Ramos (cell line): ENCODE data around the gene EIF2B2.

ENCODE experiments used
- in situ Hi-C: fragments of 300-500 bp; cut with MboI; formaldehyde crosslinking; loops from one replicate; pipeline ENCODE4 v1.14.3; 2022; ENCODE audit warnings: low sequenced_read_pairs; ENCODE audit not compliant: unreplicated experiment

The EIF2B2 gene

DNA sequence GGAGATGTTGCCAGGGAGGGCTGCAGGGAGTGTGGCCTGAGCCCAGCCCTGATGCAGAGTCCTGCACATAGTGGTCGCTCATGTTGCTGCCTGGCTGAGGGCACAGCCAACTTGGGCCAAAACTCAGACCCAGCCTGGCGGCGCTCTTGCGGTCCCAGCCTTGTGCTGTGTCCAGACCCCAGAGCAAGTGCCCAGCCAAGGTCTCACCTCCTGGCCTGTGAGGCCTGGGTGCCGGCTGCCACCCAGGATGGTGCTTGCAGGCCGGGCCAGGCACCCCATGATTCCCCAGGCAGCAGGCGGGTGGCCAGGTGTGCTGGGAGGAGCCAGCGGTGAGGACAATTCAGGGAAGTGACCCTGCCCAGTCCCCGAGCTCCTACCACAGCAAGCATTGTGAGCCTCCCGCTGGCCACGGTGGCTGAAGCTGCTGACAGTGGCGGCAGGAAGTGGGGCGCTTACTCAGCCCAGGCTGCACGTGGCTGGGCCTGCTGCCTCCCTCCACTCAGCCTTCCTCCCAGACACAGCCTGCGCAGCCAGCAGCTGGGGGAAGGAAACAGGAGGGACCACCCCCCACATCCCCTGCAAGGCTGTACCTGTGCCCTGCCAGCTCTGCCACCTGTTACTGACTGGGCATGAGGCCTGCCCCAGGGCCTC is 29.6 kb upstream of the EIF2B2 start:
- in situ Hi-C loops, result no loop called here

DNA sequence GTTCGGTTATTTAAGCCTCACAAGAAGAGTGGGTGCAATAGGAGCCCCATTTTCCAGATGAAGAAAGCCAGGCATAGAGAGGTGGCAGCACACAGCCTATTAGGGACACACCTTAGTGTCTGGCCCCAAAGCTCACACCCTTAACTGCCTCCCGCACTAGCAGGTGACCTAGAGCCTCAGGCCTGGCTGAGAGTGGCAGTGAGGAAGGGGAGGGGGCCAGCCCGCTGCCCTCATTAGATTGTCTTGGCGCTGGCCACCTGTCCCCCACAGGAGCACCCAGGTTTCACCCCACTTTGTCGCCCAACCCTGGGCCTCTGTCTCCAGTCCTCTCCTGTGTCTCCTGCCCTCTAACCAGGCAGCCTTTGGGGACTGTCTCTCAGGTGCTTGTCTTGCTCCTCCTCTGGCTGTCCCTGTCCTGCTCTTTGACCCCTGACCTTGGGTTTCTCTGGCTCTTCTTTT is 28.8 kb upstream of the EIF2B2 start:
- in situ Hi-C loops, result no loop called here

DNA sequence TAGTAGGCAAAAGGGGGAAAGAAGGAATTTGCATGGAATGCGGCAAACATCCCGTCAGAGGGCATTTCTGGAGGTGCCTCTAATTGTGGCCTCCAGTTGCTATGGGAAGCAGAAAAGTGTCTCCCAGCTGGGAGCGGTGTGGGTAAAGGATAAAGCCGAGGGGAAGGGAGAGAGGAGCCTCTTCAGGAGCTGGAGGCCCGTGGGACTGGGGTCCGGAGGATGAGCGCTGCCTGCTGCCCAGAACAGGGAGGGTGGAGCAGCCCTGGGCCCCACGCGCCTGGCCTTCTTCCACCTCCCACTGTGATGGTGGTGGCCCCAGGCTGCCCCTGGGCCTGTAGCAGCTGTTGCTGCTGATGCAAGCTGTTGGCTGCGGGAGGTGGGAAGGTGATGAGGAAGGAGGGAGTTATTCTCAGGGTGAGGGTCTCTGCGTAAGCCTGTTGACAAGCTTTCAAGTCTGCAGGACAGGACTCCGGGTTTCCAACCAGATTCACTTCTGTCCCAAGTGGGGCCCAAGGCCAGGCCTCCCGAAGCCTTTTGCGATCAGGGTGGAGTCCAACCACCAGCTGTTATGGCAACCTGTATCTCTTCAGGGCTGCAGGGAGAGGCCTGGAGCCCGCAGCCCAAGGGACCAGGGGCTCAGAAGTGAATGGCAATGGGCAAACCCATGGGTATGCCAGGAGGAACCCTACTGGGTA is 28.2 kb upstream of the EIF2B2 start:
- in situ Hi-C loops, result no loop called here

DNA sequence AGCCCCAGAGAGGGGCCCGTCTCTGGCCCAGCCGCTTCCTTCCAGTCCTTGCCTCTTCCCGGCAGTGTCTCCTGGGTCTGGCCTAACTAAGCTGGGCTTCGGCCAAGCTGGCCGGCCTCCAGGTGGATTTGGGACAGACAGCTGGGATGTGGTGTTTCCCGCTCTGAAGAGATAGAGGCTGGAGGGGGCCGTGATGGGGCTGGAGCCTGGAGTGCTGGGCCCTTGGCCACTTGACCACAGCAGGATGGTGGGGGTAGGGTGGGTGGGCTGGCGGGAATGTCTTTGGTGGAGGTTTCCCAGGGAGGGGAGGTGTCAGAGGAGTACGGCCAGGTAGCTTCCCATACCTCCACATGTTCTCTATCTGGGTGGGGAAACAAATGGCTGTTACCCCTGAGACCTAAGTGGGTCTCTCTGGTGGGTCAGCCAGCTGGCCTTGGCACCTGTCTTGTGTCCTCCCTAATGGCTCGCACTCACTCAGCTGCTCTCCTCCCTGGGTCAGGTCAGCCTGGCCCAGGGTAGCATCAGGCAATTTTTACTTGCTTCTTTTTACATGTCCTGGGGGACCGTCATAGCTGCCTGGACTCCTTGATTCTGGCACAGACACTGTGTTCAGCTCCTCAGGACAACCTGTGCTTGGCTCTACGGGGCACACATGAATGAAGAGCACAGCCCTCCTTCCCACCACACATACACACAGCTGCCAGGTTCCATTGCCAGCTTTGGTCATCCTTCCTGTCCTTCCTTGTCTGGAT is 27.5 kb upstream of the EIF2B2 start:
- in situ Hi-C loops, result no loop called here

DNA sequence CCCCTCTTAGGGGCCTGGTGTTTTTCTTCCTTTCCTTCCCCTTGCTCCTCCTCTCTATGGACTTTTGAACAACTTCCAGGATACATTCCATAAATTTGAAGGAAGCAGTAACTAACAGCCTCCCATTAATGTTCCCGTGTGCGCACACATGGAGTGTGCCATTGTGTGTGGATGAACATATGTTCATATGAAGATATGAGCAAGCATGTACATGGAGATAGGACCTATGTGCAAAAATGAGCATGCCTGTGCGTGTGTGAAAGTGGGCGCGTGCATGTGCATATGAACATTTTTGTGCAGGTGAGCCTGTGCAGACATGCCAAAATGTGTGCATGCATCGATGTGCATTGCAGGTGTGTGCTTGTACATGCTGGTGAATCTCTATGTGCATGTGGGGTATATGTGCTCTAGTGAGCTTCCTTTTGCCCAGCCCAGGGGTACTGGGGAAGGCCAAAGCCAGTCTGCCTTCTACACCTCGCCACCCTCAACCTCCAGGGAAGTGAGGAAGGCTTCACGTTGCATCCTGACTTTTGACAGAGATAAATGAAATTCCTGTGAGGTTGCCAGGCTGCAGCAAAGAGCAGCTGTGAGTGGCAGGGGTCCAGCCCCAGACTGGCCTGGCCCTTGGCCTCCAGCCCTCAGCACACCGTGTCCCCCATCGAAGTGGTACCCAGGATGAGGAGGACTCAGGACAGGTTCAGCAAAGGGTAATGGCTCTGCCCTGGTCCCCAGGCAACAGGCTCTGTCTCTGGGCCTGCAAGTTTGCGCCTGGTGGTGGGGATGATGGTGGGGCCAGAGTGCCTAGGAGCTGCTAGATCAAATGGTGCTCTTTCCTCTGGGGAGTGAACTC is 26.2 kb upstream of the EIF2B2 start:
- in situ Hi-C loops, result no loop called here

DNA sequence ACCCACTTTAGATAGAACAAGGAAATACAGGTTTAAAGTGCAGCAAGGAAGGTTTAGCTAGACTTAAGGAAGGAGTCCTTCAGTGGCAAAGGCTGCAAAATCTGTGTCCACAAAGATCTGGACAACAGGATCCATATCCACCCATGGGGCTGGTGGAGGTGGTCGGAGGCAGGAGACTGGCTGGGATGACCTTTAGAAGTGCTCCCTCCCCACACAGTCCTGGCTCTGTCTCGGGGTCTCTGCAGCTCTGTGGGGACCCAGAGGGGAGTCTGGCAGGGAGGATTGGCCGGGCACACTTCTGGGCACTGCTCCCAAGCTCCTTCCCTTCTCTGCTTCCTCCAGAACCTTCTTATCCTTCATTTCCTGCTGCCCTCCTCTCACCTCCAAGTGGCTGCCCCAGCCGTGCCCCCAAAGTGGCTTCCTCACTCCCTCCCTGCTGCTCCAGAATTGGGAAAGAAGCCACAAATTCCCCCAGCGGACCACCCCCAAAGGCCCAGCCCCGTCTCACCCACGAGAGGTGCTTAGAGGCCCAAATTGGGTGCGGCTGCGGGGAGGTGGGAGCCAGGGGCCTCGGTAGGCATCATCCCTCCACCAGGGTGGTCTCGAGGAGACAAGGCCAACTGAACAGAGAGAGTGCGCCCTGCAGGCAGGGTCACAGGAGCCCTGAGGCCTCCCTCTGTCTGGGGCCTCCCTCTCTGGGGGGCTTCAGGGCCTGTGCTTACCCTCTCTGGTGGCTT is 25.4 kb upstream of the EIF2B2 start:
- in situ Hi-C loops, result no loop called here

DNA sequence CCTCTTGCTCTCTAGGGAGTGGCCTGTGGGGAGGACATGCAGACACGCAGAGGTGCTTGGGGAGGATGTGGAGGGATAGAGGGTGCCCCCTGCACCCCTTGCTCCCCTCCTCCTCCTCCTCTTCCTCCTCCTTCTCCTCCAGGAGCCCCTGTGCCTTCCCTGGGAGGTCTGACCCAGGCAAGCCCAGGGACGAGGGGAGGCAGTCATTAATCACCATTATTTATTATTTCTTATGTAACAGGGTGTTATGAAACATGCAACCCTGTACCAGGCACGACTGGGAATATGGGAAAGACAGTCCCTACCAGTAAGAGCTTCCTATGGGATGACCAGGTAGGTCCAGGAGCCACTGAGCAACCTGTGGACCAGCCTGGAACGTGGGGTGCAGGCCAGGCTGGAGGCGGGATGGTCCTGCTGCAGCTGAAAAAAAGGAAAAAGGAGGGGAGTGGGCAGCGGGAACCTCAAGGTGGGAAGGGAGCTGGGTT is 24.8 kb upstream of the EIF2B2 start:
- in situ Hi-C loops, result no loop called here

DNA sequence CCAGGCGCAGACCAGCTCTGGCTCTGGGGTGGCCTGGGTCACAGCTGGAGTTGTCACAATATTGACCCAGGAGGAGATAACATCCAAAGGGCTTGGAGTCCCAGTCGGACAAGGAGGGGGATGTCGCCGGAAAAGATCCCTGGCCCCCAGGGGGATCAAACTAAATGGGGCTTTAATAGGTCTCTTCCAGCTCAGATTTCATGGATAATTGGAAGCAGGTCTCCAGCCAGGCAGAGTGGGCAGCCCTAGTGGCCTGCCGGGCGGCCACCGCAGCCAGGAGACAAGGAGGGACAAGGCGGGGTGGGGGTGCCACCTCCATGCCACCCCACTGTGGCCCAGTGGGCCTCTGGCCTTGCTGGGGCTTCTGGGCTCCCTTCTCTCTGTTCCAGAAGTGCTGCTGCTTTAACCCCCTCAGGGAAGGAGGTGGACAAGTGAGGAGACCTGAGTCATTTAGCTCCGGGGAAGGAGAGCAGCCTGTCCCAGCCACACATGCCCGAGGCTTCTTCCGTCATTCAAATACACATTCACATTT is 24.2 kb upstream of the EIF2B2 start:
- in situ Hi-C loops, result no loop called here

DNA sequence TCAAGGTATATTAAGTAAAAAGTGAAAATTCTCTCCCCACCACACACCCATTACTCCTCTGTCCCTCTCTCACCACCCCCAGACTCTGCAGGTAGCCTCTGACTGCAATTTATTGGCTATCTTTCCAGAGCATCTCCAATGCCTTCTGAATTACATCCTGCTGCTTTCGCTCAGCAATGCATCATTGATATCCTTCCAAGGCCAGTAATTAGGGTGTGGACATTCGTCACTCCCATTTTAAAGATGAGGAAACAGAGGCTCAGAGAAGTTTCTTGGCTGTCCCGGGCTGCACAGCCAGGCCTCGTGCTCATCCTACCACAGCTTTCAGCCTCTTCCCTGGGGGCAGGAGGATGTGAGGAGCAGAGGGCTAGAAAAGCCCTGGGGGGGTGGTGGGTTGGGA is 23.7 kb upstream of the EIF2B2 start:
- in situ Hi-C loops, result no loop called here

DNA sequence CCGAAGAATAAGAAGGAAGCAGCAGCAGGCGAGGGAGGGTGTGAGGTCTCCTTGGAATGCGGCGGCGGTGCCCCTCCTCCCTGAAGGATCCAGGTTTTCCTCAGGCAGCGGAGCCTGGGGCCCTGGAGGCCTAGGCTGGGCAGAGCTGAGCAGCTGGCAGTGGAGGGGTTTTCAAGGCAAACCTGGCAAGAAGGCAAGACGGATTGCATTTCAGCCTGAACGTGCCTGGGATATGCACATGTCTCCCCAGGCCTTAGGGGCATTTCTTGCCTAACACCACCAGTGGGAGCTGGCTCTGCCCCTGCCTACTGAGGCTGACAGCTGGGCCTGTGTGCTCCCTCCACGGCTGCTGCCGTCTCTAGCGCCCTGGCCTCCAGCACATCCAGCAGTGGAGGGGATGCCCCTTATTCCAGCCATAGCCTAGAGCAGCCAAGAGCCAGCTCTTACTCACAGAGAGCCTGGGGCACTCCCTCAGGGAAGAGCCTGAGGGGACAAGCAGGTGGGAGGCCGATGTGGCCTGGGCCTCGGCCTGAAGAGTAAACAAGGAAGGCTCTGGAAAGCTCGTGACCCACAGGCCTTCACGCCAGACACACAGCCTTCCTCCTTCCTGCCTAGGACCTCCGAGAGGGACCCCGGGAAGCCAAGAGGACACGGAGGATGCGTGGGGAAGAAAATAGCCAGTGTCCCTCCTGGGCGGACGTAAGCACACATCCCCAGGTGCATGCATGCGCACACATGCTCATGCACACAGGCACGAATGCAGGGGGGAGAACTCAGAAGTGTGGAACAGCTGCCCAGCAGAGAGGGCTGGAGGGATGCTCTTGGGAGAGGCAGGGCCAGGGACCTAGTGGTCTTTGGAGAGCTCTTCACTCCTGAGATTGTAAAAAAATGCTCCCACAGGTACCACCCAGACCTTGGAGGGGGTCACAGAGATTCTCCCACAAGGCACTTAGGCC is 23.0 kb upstream of the EIF2B2 start:
- in situ Hi-C loops, result no loop called here

DNA sequence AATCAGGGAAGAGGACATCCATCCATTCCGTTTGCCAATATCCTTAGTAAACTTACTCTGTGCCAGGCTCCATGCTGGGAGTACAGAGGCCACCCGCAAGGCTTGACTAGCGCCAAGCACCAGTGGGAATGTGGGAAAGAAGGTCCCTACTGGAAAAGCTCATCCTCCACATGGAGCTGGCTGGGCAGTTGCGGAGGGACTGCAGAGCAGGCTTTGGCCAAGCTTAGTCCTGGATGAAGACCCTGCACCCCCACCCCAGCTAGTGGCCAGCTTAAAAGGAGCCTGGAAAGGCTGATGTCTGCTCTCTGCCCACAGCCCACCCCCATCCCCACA is 22.4 kb upstream of the EIF2B2 start:
- in situ Hi-C loops, result no loop called here

DNA sequence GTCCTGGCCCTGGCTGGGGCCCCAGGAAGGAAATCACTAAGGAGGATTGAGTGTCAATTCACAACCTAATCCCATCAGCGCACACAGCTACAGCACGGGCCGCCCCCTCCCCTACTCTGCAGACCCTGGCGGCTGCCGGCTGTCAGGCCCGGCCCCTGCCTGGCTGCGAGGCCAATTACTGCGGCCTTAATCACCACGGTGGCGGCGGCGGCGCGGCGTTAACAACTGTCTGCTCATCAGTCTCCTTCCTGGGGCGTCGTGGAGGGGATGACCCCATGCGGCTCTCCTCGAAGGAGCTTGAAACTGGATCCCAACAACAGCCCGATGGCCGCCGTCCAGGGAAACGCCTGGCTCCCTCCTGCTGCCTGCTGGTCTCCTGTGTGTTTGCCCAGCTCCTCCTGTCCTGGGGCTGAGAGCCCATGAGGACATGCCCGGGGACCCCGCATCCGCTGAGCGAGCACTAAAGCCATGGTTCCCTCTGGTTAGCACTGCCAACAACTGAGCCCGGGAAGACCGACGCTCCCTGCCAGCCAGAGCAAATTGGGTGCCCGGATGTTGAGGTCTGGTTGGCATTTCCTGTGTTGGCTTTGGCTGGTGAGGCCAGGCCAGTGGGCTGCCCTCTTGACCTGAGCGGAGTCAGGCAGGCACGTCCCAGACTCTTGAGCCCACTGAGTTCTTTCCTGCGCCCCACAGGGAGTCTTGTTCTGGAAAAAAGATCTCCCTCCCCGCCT is 21.8 kb upstream of the EIF2B2 start:
- in situ Hi-C loops, result no loop called here

DNA sequence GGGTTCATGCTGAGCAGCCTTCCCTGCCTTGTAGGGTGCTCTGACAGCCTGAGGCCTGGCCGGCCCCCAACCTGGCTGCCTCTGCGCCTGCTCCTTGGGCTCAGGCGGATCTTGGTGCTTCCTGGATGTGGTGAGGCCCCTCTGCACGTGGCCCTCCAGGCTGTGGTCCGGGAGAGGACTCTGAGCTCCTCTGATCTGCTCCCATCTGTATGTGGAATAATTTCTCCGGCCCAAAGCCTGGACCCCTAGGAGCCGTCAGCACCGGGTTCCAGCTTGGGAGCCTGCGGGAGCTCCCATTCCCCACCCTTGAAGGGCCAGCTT is 21.3 kb upstream of the EIF2B2 start:
- in situ Hi-C loops, result no loop called here

DNA sequence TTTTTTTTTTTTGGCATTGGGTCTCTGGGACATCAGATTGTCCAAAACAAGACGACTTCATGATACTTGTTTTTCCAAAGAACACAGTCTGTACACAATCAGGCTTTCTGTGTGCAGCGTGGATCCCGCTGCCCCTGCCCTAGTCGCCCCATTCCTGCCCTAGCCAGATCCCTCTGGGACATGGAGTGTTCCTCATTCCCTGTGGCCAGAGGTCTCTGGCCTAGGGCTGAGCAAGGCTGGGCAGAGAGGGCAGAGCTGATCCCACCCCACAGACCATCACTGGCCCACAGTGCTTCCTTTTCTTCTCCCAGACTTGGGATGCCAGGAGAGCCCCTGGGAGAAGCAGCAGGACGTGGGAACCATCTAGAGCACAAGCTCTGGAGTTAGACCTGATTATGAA is 20.9 kb upstream of the EIF2B2 start:
- in situ Hi-C loops, result no loop called here

DNA sequence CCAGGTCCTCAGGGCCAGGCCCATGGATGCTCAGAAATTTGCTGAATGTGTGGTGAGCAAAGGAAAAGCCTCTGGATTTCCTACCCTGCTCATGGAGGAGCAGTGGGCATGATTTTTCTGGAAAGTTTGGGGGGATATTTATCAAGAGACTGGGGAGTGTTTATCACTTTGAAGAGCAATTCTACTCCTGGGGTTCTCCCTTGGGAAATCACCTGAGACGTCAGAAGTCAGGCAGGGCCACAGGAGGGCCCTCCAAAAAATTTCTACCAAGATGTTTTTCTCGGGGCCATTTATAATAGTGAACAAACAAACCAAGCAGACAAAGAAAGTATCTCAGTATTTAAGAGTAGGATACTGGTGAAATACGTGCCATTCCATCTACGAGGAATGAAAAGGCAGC is 20.1 kb upstream of the EIF2B2 start:
- in situ Hi-C loops, result no loop called here

DNA sequence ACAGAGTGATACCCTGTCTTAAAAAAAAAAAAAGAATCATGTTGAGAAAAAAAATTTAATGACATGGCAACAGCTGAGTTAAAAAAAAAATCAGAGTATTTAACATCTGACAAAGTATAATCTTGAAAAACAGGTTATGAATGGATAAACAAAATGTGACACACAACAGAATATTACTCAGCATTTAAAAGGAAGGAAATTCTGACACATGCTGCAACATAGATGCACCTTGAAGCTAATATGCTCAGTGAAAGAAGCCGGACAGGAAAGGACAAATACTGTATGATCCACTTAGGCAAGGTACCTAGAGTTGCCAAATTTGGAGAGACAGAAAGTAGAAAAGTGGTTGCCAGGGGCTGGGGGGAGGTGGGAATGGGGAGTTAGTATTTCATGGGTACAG is 19.4 kb upstream of the EIF2B2 start:
- in situ Hi-C loops, result no loop called here

DNA sequence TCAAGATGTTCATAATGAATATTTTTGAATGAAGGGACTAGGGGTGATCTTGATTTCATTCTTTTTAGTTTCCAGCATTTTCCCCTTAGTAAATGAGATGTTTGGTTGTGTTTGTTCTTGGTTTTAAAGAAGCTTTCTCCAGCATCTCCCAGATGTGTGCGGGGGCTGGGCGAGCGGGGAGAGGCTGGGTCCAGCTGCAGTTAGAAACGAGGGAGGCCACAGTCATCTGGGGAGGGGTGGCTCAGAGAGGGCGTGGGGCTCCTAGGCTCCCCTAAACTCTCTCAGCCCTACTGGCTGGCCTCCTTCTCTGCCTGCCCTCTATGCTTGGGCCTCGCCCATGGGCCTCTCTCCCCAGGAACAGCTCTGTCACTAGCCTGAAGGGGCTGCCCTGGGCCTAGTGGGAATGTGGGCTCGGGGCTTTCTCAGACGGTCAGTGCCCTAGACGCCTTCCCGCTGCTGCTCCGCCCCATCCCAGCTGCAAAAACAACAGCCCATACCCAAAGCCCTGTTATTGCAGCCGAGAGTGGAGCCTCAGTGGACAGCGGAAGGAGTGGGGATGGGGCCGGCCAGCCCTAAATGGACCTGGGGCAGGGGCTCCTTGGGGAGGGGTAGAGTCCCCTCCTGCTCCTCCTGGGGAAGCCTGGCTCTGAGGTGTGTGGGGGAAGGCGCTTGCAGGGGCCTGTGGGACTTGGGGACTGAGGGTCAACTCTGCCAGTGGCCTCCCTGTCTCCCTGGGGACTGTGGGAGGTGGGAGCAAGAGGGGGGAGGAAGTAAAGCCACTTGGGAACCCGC is 18.3 kb upstream of the EIF2B2 start:
- in situ Hi-C loops, result no loop called here

DNA sequence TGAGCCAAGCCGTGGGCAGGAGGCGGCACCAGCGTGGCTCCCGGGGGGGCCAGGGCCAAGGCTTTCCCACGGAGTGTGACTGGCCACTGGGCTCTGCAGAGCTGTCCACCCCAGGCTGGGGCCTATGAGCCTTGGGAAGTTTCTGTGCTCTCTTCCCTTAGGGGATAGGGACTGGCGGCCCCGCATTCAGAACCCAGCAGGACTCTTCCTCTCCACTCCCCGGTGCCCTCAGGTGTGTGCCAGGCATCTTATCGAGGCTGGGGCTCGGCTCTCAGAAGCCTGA is 17.8 kb upstream of the EIF2B2 start:
- in situ Hi-C loops, result no loop called here
